Ammon's horn (tissue), 1 donor: Measurements from ENCODE around the gene PUM2.
A peak's percentile ranks its signal among the peaks of the same experiment; 100 is the strongest.

Experiments
- DNase-seq: peaks from one replicate; pipeline ENCODE4 v3.0.0-alpha.2; 2016; ENCODE audit warnings: low spot score

The PUM2 gene

DNA sequence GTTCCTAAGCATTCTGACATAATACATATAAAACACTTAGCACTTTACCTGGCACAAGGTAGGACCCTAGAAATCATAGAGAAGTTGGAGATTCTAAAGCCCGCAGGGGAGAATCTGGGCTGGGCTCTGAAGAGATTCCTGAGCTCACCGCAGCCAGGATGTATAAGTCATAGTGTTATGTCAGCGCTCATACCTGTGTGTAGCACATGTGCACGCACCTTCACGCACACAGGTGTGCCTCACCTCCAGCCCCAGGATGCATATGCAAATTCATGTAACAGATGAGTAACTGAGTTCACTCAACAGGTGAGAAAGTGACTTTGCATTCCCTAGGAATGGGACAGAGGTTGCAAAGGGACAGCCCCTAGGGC is 117.8 kb downstream of the PUM2 start:
- no peak for DNase-seq

DNA sequence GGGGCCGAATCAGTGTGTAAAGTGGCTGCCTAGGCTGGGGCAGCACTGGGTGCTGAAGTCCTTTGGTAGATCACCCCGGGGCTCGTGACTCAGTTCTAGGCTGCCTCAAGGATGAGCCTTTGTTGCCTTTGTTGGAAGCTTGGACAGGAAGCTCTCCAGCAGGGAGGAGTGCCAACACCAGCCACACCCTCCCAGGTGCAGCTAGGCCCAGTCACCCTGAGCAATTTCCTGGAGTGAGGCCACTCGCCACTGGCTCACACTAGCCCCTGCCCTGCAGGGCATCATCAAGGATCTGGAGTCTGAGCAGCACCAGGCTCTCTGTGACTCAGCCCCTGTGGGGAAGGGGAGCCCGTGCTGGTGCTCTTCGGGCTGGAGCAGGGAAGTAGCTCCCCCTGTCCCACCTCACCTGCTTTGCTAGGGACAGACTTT is 119.0 kb downstream of the PUM2 start:
- DNase-seq: no peak

DNA sequence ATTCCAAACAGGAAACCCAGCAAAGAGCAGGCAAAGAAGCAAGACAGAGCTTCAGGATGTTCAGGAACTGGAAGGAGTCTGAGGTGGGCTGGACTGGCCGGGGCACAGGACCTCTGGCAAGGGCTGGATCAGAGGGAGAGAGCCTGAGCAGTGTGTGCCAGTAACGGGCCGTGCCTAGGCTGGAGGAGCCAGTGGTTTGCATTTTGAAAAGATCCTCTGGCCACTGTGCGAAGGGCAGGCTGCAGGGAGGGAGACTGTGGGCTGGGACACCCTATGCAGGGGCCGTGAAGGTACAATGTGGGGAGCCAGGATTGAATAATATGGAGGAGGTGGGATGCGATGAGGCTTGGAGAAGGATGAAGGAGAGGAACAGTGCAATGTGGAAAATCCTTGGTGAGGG is 119.5 kb downstream of the PUM2 start:
- no peak for DNase-seq

DNA sequence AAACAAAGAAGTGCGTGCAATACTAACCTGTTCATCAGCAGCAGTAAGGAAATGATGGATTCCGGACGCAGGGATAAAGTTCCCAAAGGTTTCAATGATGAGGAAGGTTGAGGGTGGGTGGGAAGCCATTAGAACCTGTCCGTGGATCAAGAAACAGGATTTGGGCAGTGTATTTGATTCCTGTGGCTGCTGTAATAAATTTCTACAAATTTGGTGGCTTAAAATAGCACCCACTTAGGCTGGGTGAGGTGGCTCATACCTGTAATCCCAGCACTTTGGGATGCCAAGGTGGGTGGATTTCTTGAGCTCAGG is 120.6 kb downstream of the PUM2 start:
- DNase-seq: no peak

DNA sequence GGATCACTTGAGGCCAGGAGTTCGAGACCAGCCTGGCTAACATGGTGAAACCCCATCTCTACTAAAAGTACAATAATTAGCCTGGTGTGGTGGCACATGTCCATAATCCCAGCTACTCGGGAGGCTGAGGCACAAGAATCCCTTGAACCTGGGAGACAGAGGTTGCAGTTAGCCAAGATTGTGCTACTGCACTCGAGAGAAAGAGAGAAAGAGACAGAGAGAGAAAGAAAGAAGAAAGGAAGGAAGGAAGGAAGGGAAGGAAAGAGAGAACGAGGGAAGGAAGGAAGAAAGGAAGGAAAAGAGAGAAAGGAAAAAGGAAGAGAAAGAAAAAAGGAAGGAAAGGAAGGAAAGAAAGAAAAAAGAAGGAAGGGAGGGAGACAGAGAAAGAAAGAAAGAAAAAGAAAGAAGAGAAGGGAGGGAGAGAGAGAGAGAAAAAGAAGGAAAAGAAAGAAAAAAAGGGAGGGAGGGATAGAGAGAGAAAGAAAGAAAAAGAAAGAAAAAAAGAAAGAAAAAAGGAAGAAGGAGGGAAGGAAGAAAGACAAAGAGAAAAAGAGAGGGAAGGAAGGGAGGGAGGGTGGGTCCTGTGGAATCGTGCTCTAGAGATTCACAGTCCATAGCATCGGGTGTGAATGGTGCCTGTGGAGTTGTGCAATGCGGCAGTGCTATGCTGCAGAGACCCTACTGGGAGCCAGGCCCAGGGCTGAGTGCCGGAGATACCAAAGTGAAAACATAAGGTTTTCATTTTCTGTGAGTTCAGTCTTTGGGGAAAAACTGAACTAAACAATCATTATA is 121.1 kb downstream of the PUM2 start:
- no peak for DNase-seq

DNA sequence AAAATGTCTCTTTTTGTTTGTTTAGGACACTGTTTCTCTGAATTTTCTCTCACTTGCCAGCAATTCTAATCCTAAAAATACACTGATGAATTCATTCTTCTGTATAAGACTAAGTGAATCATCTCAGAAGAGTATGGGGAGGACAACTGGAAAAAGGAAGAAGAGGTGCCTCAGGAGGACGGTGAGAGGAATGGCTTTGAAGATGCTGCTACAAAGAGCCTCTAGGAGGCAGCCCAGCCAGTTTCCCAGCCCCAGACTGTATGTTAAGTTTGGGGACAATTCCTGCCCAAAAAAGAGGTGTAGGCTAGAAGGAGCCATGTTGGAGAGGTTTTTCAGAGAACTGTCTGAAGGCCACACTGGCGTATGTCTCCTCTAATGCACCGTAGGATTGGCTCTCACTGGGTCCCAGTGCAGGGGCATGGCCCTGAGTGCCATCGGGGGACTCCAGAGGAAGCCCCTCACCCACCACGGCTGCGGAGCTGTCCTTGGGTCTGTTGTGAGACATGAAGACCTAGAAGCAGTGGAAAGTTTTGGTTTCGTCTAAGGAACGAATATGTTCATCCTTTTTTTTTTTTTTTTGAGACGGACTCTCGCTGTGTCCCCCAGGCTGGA is 122.6 kb downstream of the PUM2 start:
- no peak for DNase-seq

DNA sequence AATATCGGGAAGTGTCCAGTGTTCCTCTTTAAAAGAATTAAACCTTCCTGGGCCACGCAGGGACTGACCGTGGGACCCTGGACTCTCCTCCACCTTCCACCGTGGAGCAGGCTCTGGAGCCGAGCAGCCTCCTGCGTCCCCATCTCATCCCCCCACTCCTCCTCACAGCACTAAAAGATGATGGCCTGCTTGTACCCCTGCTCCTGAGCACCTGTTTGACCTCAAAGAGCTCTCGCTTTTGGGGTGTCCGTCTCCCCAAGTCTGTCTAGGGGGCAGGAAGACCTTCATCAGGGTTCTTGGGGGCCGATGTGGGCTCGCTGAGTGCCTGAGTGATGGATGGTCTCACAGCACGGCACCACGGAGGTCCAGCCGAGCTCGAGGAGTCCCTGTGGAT is 124.5 kb downstream of the PUM2 start:
- no peak for DNase-seq

DNA sequence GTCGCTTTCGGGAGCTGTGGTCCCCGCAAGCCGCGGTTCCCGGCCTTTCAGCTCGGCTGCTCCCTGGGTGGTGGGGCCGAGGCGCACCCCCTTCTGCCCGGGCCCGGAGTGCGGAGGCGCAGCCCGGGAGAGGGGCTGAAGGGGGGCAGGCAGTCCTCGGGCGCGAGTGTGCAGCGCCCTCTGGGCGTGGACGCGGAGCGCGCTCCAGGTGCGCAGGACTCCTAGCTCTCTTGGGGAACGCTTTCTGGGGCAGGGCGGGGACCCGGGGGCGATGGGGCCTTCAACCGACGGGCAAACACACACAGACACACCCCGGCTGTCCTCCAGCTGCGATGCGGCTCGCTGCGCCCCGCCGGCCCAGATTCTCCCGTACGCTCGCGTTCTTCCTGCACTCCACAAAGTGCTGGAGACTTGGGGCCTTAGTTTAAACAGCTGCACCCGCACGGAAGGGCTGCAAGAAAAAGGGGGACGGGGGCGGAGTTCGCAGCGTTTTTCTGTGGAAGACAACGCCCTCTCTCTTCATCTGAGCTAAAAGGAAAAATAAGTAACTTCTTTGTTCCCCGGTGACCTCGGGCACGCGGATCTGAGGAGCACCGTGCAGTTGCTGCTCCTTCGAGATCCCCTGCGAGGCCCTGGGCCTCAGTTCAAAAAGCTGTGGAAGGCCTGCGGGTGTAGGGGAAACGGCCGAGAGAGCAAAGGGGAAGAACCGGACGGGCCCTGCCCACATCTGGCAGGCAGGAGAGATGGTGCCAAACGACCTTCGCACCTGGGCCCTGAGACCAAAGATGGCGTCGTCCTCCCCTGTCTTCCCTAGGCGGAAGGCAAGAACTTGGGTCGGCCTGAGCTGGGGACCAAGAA is 125.1 kb downstream of the PUM2 start:
- DNase-seq: peak; percentile 35

DNA sequence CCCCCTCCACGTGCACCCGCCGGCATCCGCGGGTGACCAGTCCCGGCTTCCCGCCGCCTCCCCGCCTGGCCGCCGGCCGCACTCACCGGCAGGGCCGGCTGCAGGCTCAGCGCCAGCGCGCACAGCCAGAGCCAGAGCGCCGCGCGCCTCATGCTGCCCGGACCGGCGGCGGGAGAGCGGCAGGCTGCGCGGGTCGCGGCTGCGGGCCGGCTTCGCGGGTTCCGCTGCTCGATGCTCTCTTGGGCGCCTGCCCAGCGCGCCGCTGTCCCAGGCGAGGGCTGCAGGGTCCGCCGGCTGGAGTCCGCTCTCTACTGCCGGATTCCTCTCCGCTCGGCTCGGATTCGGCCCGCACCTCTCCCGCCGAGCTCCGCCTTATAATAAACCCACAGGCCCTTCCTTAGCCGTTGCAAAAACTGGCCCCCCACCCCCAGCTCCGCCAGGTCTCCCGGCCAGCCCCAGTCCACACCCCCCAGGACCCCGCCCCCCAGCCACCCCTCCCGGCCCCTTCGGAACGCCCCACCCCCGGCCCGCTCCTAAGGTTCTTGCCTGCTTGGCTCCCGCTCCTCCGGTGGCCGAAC is 125.8 kb downstream of the PUM2 start, which contains the start of gene SDC1:
Gene SDC1 (minus strand): TSS at position 415 of the 578 bp plus-strand sequence. CDS start 263 bp downstream, at position 152.
- peak; percentile 14 for DNase-seq

DNA sequence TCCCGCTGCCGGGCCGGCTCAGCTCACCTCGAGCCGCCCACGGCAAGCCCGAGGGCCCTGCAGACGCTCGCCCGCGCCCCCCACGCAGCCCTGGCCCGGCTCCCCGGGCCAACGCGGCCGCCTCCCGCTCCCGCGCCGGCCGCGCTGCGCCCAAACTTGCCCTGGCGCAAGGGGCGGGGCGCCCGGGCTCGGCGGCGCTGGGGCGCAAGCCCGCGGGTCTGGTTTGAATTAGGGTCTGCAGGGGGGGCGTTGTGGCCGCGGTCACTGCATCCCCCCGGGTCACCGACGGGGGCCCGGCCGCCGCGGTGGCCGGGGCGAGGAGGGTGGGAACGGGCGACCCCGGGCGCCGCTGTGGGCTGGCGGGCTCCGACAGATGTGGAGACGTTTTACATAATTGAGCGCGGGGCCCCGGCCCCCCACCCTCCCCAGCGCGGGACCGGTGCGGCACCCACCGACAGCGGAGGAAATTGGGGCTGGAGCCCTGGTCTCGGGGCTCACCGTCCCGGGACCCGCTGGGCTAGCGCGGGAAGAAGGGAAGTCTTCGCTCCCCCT is 126.4 kb downstream of the PUM2 start:
- DNase-seq: no peak

DNA sequence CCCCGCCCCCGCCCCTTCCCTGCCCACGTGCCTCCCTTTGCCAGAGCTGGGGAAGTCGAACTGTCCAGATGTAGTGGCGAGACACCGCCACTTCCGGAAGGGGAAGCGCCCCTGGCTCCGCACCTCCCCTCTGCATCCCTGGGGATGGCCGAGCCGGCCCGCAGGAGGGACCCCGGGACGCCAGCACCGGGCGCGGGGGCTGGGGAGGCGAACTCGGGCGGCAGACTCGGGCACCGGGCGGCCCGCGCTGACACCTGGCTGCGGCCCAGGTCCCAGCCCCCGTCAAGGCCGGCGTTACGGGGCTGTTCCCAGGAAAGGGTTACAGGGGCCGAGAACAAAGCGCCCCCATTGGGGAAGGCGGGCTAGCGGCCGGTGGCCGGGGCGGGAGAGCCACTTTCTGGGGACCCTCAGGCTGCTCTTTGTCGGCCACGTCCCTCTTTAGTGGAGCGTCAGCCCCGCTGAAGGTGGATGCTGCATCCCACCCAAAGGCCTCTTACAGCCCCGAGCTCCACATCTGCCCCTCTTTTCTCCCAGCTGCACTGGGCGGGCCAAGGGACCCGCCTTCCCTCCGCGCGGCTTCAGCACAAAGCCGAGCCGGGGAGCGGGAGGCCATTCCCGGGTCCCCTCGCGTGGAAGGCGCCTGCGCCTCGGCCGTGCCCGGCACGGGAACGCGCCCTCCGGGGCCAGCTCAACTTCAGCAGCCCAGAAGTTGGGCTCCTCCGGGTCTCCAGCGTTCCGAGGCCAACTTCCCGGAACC is 127.1 kb downstream of the PUM2 start:
- no peak for DNase-seq

DNA sequence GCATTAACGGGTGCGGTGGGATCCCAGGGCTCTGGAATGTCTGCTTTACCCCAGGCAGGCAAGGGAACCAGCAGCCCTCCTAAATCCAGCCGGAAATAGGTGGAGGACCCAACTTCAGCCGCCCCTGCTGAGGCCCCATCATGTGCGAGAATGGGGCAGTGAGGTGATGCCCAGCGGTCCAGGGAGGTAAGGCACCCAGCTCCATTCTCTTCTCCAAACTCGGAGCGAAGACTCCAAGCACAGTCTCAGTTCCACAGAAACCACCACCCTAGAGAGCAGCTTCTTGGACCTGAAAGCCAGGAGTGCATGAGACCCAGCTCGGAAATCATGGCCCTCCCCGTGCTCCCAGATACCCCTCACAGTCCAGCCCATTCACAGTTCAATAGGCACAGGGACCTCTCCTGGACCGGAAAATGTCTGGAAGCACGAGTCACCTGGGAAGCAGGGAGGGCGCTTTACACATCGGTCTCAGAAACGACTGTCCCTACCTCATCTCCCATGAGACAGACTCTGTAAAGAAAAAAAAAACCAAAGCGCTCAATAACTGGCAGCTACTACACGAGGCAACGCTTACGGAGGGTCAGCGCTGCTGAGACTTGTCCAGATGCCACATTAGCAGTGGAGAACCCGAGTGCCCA is 127.8 kb downstream of the PUM2 start:
- DNase-seq: no peak

DNA sequence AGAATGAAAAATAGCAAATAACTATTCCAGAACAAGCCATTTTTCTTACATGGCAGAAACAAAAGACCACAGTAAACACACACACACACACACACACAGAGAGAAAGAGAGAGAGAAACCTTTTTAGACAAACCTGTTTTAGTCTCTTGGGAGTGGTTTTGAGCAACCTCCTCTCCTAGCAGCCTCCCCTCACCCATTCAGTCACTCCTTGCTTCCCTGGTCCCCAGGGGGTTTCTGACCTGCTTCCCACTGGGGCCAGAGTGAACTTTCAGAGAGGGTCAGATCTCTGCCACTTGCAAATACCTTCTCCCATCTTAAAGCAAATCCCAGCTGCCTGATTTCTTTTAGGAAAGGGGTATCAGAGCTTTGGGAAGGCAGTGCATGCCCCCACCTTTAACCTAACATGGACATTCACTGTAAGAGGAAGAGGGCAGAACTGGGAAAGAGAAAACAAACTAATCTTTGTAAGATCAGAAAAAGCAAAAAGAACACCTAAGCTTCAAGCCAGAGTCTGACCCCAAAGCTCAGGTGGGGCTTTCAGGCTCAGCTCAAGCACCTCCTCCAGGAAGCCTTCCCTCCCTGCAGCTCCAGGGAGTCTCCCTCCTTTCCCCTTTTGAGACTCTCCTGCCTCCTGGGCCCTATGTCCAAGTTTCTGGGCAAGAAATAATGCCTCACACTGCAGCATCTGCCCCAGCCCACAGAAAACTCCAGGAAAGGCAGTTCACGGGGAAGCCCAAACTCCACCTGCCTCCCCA is 128.5 kb downstream of the PUM2 start:
- no peak for DNase-seq

DNA sequence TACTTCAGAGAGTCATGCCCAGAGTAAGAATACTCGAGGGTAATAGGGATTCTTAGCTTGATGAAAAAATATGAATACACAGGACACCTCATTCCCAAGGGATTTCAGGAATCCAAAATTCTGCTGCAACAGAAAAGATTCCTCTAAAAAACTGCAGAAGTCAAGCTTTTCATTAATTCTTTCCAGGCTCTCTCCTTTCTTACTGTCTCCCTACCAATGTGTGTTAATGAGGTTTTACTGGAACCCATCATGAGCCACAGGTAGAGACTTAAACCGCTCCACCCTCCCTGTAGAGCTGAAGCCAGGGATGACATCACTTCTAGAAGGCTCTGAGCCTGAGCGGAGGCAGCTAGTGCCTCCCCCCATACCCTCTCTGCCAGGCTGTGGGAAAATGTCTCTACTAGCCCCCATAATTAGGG is 129.1 kb downstream of the PUM2 start:
- DNase-seq: no peak

DNA sequence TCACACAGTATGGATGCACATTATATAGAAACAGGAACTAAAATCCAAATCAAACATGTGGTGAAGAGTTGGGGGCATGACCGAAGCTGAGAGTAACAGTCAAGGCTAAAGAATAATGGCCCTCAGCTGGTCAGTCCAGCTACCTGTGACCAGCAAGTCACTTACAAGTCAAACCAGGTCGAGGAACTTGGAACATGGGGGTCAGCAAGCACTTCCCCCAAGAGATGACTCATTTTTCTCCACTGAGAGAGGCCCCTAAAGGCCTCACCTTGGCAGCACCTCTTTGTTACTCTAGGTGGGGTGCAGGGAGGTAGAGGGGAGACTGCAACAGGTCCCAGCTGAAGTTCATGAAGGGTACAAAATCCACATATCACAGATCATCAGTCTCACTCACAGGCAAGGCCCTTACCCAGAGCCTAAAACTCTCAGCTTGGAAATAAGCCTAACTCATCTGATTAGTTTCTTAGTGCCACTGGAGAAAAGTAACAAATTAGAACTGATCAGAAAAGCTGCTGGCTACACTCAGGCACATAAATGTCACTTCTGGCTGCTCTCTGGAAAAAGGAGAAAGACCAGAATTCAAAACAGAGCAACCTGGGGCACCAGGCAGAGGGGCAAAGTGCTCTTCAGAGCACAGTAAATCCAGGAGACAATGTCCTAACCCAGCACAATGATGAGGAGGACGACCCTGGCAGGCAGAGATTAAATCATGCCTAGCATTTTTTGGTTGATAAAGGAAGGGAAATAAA is 129.7 kb downstream of the PUM2 start:
- no peak for DNase-seq

DNA sequence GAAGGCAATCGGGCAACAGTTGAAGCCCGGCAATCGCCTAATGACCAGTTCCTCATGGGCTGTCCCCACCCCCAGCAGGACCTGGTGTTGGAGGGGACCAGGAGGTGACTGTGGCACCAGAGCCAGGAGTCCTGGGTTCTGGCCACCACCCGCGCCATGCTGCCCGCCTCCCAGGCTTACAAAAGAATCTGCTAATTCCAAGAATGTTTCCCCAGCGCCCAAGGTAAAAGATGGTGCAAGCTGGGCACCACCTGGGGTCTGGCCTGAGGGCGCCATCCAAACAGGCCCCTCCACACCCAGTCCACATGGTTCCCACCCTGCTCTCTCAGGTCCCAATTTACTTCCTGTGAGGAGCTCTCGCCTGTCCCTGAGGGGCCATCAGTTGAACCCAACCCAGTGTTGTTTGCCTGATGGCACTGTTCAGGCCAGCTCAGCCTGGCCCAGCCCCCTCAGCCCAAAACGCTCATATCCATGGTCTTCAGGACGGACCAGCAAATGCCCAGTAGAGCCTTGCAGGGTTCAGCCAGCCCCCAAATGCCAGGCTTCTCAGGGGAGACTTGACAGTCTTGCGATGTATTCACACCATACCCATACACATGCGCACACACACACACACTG is 130.8 kb downstream of the PUM2 start:
- no peak for DNase-seq

DNA sequence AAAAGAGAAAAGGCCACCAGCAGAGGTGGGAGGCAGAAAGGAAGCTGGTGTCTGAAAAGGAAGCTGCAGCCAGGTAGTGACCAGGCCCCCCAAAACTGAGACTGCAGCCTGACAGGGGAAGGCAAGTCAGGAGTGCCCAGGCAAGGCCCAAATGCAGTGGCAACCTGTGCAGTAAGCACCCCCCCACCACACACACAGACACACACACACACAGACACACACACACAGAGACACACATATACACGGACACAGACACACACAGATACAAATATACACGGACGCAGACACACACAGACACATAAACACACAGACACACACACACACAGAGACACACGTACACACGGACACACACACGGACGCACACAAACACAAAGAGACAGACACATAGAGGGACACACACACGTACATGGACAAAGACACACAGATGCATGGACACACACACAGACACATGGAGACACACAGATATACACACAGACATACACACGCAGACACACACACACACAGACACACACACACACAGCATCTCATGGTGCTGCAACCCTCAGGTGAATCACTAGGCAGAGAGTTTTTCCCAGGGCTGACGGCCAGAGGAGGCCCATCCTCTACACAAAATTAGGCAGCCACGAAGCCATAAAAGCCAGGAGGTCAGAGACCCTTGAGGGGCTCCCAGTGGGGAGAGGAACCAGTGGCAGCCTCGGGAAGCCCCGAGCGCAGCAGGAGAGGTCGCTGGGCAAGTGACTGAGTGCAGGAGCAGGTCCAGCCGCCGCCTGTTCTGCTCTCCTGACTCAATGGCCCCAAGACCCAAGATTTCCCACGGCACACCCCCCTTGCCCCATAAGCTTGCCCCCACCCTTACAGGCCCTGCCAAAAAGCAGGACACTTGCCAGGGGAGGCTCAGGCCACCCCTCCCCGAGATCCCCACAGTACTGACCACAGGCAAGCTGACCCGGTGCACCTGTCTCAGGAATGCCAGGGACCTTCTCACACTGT is 132.0 kb downstream of the PUM2 start:
- no peak for DNase-seq
